ENCODE measurements around the gene GFRA4. TPM values are rescaled to one million over a fixed set of nuclear protein-coding genes. Genes with fewer than 3 reads are reported as not detected.

Gene GFRA4
- total RNA-seq, 1 experiment from 2014 or later, result not detected

DNA sequence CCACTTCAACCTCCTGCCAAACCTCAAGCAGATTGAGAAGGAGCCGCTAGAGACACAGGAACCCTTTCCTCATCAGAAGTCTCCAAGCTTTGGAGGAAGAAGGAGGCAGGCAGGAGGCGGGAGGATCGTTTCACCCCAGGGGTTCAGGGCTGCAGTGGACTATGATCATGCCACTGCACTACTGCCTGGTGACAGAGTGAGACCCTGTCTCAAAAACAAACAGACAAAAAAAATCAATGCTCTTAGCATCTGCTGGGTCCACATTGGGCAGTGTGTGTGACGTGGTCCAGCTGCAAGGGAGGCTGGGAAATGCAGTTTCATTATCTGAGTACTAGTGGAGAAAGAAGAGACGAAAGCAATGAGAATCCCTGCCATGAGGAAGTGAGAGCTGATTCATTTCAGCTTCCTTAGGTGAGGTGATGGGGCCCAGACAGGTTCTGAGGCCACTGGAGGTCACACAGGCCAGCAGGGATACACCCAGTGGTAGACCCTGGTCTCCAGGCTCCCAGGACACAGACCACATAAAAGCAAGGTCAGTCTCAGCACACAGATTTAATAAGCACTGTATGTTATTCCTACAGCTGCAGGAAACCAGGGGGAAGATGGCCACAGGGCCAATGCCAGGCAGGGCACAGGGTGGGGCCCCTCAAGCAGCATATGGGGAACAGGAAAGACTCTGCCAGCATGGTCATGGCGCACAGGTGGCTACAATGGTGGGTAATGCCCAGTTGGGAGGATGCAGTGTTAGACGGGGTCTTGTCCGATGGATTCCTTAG lies 4.3 kb downstream of the GFRA4 start:
- Histone ChIP-seq H3K9me3 (ENCODE audit: control insufficient read depth in 1 of 2, insufficient read depth in 1 of 2, low read depth in 1 of 2, low read length in 2 of 2) (no peaks in the 10 kb centered on the region; a peak in 1 of 4 replicates), H3K79me2 (ENCODE audit: insufficient read depth, low read length) (no peaks in the 10 kb centered on the region), H3K9ac (ENCODE audit: low read length) (no peak overlapping the region), H3K27me3 (ENCODE audit: insufficient read depth, low read length) (no peaks in the 10 kb centered on the region), H2AFZ (ENCODE audit: low read depth, low read length, poor library complexity, severe bottlenecking) (no peak overlapping the region), H4K20me1 (ENCODE audit: insufficient read depth) (no peaks in the 10 kb centered on the region), H3K9me2 (ENCODE audit: insufficient read depth) (no peaks in the 10 kb centered on the region), H3K4me2 (ENCODE audit: low read length) (no peak overlapping the region), H3K36me3 (ENCODE audit: control insufficient read depth in 1 of 2, insufficient read depth in 2 of 2, low read length in 2 of 2) (no peaks in the 10 kb centered on the region), H3K27ac (ENCODE audit: low read depth, low read length) (no peak overlapping the region), H3K4me3 (replicated peaks in 1 of 2; ENCODE audit: low read depth in 1 of 2, low read length in 2 of 2) (no peak overlapping the region), H3K4me1 (ENCODE audit: control insufficient read depth in 1 of 2, insufficient read depth in 2 of 2, low read length in 2 of 2) (no peaks in the 10 kb centered on the region)
- intact Hi-C loops (cut with micrococcal nuclease), result no loop called here
- BruUV-seq (replicated peaks), result no TSS peak
- ChIA-PET CTCF (no interaction called here), POLR2A (no interaction called here), RAD21 (ENCODE audit: low non-redundant PET in 1 of 2, low total read pairs in 2 of 2, uncharacterized antibody in 2 of 2, unreplicated experiment in 2 of 2) (no interaction called here)
- DNase-seq (ENCODE audit: low read depth, low spot score) (no peak), ATAC-seq (no peak)
- TF ChIP-seq SRF (IDR thresholded peaks at IDR 0.05; ENCODE audit: low read depth), result no peak
- TF ChIP-seq, protein P1, sequence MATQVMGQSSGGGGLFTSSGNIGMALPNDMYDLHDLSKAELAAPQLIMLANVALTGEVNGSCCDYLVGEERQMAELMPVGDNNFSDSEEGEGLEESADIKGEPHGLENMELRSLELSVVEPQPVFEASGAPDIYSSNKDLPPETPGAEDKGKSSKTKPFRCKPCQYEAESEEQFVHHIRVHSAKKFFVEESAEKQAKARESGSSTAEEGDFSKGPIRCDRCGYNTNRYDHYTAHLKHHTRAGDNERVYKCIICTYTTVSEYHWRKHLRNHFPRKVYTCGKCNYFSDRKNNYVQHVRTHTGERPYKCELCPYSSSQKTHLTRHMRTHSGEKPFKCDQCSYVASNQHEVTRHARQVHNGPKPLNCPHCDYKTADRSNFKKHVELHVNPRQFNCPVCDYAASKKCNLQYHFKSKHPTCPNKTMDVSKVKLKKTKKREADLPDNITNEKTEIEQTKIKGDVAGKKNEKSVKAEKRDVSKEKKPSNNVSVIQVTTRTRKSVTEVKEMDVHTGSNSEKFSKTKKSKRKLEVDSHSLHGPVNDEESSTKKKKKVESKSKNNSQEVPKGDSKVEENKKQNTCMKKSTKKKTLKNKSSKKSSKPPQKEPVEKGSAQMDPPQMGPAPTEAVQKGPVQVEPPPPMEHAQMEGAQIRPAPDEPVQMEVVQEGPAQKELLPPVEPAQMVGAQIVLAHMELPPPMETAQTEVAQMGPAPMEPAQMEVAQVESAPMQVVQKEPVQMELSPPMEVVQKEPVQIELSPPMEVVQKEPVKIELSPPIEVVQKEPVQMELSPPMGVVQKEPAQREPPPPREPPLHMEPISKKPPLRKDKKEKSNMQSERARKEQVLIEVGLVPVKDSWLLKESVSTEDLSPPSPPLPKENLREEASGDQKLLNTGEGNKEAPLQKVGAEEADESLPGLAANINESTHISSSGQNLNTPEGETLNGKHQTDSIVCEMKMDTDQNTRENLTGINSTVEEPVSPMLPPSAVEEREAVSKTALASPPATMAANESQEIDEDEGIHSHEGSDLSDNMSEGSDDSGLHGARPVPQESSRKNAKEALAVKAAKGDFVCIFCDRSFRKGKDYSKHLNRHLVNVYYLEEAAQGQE (IDR thresholded peaks at IDR 0.05; ENCODE audit: low read depth), result no peak
- TF ChIP-seq, protein P2, sequence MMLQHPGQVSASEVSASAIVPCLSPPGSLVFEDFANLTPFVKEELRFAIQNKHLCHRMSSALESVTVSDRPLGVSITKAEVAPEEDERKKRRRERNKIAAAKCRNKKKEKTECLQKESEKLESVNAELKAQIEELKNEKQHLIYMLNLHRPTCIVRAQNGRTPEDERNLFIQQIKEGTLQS (IDR thresholded peaks at IDR 0.05), result no peak
- TF ChIP-seq YY1 (IDR thresholded peaks at IDR 0.05; ENCODE audit: extremely low read depth, insufficient replicate concordance, low read depth, low read length), result no peak
- no peak for TF ChIP-seq SP1 (IDR thresholded peaks at IDR 0.05; ENCODE audit: low read depth)
- no peak for TF ChIP-seq ELF1 (IDR thresholded peaks at IDR 0.05; ENCODE audit: borderline replicate concordance, low read depth)
- TF ChIP-seq POLR2AphosphoS5 (IDR thresholded peaks at IDR 0.05; ENCODE audit: low read depth, low read length), result no peak
- TF ChIP-seq RAD21 (IDR thresholded peaks at IDR 0.05; ENCODE audit: low read depth), result no peak
- no peak for TF ChIP-seq EGR1 (IDR thresholded peaks at IDR 0.05; ENCODE audit: low read depth)
- TF ChIP-seq CBX3 (IDR thresholded peaks at IDR 0.05; ENCODE audit: low read depth), result no peak
- no peak for TF ChIP-seq ZNF274 (IDR thresholded peaks at IDR 0.05; ENCODE audit: low read depth, low read length)
- TF ChIP-seq, protein P3, sequence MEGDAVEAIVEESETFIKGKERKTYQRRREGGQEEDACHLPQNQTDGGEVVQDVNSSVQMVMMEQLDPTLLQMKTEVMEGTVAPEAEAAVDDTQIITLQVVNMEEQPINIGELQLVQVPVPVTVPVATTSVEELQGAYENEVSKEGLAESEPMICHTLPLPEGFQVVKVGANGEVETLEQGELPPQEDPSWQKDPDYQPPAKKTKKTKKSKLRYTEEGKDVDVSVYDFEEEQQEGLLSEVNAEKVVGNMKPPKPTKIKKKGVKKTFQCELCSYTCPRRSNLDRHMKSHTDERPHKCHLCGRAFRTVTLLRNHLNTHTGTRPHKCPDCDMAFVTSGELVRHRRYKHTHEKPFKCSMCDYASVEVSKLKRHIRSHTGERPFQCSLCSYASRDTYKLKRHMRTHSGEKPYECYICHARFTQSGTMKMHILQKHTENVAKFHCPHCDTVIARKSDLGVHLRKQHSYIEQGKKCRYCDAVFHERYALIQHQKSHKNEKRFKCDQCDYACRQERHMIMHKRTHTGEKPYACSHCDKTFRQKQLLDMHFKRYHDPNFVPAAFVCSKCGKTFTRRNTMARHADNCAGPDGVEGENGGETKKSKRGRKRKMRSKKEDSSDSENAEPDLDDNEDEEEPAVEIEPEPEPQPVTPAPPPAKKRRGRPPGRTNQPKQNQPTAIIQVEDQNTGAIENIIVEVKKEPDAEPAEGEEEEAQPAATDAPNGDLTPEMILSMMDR (IDR thresholded peaks at IDR 0.05 in 2 of 3, conservative IDR thresholded peaks at IDR 0.05 in 1 of 3; ENCODE audit: borderline replicate concordance in 1 of 3, insufficient read depth in 1 of 3, low read depth in 2 of 3, low read length in 2 of 3), result no peak
